Mesenchymal stem cell (in vitro differentiated cells and primary cell): ENCODE measurements around the gene HACE1.
"Not testable (repeated sequence)": the region's sequence is repeated elsewhere in the genome, so short reads cannot be mapped to it uniquely, and the experiment has no call there.

Experiments used
- DNase-seq: peaks from one replicate; pipeline ENCODE4 v3.0.0-alpha.2; 2013
- H2AFZ ChIP-seq: one replicate; pipeline ENCODE4 v1.6.1; 2013; ENCODE audit warnings: low read depth, mild to moderate bottlenecking, control low read depth, inconsistent platforms, low read length, moderate library complexity
- H2AK5ac ChIP-seq: 2 replicates; pipeline ENCODE4 v1.6.1; 2013; ENCODE audit warnings: low read length, moderate library complexity, mild to moderate bottlenecking, inconsistent platforms; ENCODE audit not compliant: severe bottlenecking
- H2BK120ac ChIP-seq: one replicate; pipeline ENCODE4 v1.6.1; 2013; ENCODE audit warnings: low read depth, mild to moderate bottlenecking, inconsistent platforms, low read length, moderate library complexity
- H2BK12ac ChIP-seq, 2 experiments: one replicate each; pipeline ENCODE4 v1.6.1; 2013; ENCODE audit warnings: inconsistent platforms in 2 of 2, low read length in 2 of 2, mild to moderate bottlenecking in 2 of 2, moderate library complexity in 2 of 2, control low read depth in 1 of 2
- H2BK15ac ChIP-seq: one replicate; pipeline ENCODE4 v1.6.1; 2013; ENCODE audit warnings: mild to moderate bottlenecking, low read depth, inconsistent platforms; ENCODE audit not compliant: poor library complexity, severe bottlenecking
- H2BK5ac ChIP-seq: 2 replicates; pipeline ENCODE4 v1.6.1; 2013; ENCODE audit warnings: low read depth, mild to moderate bottlenecking, low read length, control low read depth, inconsistent platforms; ENCODE audit not compliant: poor library complexity, severe bottlenecking
- H3K14ac ChIP-seq, 2 experiments: one replicate each; pipeline ENCODE4 v1.6.1; 2013; ENCODE audit warnings: inconsistent platforms in 2 of 2, low read length in 2 of 2, control low read depth in 1 of 2, mild to moderate bottlenecking in 1 of 2, moderate library complexity in 1 of 2
- H3K18ac ChIP-seq, 2 experiments: one replicate each; pipeline ENCODE4 v1.6.1; 2013; ENCODE audit warnings: inconsistent platforms in 2 of 2, low read length in 2 of 2, control low read depth in 1 of 2, low read depth in 1 of 2, mild to moderate bottlenecking in 1 of 2
- H3K23ac ChIP-seq, 2 experiments: one replicate each; pipeline ENCODE4 v1.6.1; 2013; ENCODE audit warnings: inconsistent platforms in 2 of 2, low read length in 2 of 2, mild to moderate bottlenecking in 2 of 2, moderate library complexity in 2 of 2, control low read depth in 1 of 2
- H3K27ac ChIP-seq: 2 replicates; pipeline ENCODE4 v1.5.1; 2013; ENCODE audit warnings: mild to moderate bottlenecking, moderate library complexity, low read length, control low read depth, inconsistent platforms; ENCODE audit not compliant: poor library complexity, severe bottlenecking
- H3K27me3 ChIP-seq, 2 experiments: 2 replicates each; pipeline versions ENCODE4 v1.6.1 to v1.7.0; 2013; ENCODE audit warnings: low read length in 2 of 2, mild to moderate bottlenecking in 2 of 2, moderate library complexity in 2 of 2, control low read depth in 1 of 2, inconsistent platforms in 1 of 2; ENCODE audit not compliant: control insufficient read depth in 1 of 2, insufficient read depth in 1 of 2
- H3K36me3 ChIP-seq, 2 experiments: 2 replicates each; pipeline versions ENCODE4 v1.6.1 to v1.7.0; 2013; ENCODE audit warnings: low read length in 2 of 2, control low read depth in 1 of 2, inconsistent platforms in 1 of 2, low read depth in 1 of 2, mild to moderate bottlenecking in 1 of 2; ENCODE audit not compliant: insufficient read depth in 2 of 2, control insufficient read depth in 1 of 2
- H3K4ac ChIP-seq, 2 experiments: one replicate each; pipeline ENCODE4 v1.6.1; 2013; ENCODE audit warnings: inconsistent platforms in 2 of 2, low read length in 2 of 2, mild to moderate bottlenecking in 2 of 2, moderate library complexity in 2 of 2, control low read depth in 1 of 2, low read depth in 1 of 2
- H3K4me1 ChIP-seq: 2 replicates; pipeline ENCODE4 v1.6.1; 2013; ENCODE audit warnings: low read depth, low read length, control low read depth; ENCODE audit not compliant: control insufficient read depth, insufficient read depth
- H3K4me2 ChIP-seq: 2 replicates; pipeline ENCODE4 v1.6.1; 2013; ENCODE audit warnings: low read length, mild to moderate bottlenecking, inconsistent platforms; ENCODE audit not compliant: poor library complexity, severe bottlenecking
- H3K4me3 ChIP-seq, 2 experiments: 2 replicates each; pipeline versions ENCODE4 v1.5.1 to v1.7.0; 2013; ENCODE audit warnings: low read length in 2 of 2, mild to moderate bottlenecking in 2 of 2, control low read depth in 1 of 2, low read depth in 1 of 2; ENCODE audit not compliant: insufficient read depth in 1 of 2
- H3K79me1 ChIP-seq: replicated peaks from 2 replicates; pipeline ENCODE4 v1.6.1; 2013; ENCODE audit warnings: mild to moderate bottlenecking, control low read depth, low read length, inconsistent platforms; ENCODE audit not compliant: poor library complexity, severe bottlenecking
- H3K9ac ChIP-seq: 2 replicates; pipeline ENCODE4 v1.7.0; 2013; ENCODE audit warnings: mild to moderate bottlenecking, low read length, moderate library complexity
- H3K9me3 ChIP-seq: 2 replicates; pipeline ENCODE4 v1.7.0; 2013; ENCODE audit warnings: mild to moderate bottlenecking, low read length; ENCODE audit not compliant: control insufficient read depth
- H4K8ac ChIP-seq: one replicate; pipeline ENCODE4 v1.6.1; 2013; ENCODE audit warnings: inconsistent platforms, mild to moderate bottlenecking, low read length, moderate library complexity
- H4K91ac ChIP-seq: one replicate; pipeline ENCODE4 v1.6.1; 2013; ENCODE audit warnings: mild to moderate bottlenecking, low read length, inconsistent platforms
- WGBS: methylation state at CpG from one replicate; pipeline ENCODE4 v1.1.7; 2013; ENCODE audit warnings: mixed read lengths; 5-methylcytosine and 5-hydroxymethylcytosine counted together

HACE1 gene

DNA sequence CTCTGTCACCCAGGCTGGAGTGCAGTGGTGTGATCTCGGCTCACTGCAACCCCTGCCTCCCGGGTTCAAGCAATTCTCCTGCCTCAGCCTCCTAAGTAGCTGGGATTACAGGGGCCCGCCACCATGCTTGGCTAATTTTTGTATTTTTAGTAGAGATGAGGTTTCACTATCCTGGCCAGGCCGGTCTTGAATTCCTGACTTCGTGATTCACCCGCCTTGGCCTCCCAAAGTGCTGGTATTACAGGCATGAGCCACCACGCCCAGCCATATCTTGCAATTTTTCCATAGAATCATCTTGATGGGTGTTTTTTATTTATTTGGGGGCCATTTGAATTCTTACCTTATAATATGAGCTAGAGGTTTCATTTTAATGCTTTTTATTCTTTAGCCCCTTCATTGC lies 39.2 kb upstream of the HACE1 start:
- not testable (repeated sequence) for H2BK15ac ChIP-seq, H3K4me2 ChIP-seq, H3K27me3 ChIP-seq, H2AK5ac ChIP-seq, H3K36me3 ChIP-seq, H2BK120ac ChIP-seq, H3K18ac ChIP-seq, H2AFZ ChIP-seq, H2BK12ac ChIP-seq, H3K79me1 ChIP-seq, H4K8ac ChIP-seq, H3K4ac ChIP-seq, H2BK5ac ChIP-seq, H3K23ac ChIP-seq, H4K91ac ChIP-seq, H3K4me3 ChIP-seq, H3K4me1 ChIP-seq, H3K27ac ChIP-seq, H3K14ac ChIP-seq, H3K9ac ChIP-seq, DNase-seq, H3K9me3 ChIP-seq
- 93% methylated on average over 5 of the region's 7 CpGs for WGBS

DNA sequence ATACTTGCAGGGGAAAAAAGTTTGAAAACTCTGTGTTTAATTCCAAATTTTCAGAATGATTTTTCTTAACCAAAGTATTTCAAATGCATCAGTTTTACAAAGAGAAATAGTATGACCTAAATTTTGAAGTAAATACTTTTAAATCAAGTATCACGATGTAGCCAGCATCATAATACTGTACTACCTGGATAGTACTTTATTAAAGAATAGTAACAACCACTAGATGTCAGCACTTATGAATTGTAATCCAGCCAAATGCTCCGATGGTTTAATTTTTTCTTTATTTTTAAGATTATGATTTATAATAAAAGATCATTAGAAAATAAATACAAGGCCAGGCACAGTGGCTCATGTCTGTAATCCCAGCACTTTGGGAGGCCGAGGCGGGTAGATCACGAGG lies 37.2 kb upstream of the HACE1 start:
- Histone ChIP-seq H3K27me3 (no peaks in the 10 kb centered on the region), H4K8ac (no peak overlapping the region), H2AFZ (no peak overlapping the region), H2AK5ac (no peak overlapping the region), H3K36me3 (no peaks in the 10 kb centered on the region), H3K23ac (no peak overlapping the region), H3K4ac (no peak overlapping the region), H3K27ac (no peak overlapping the region), H3K4me2 (no peak overlapping the region), H4K91ac (no peak overlapping the region), H3K4me1 (no peaks in the 10 kb centered on the region), H3K9me3 (peaks cover 5% of the 10 kb centered on the region), H3K9ac (no peak overlapping the region), H2BK120ac (no peak overlapping the region), H2BK12ac (no peak overlapping the region), H2BK5ac (no peak overlapping the region), H3K14ac (no peak overlapping the region), H2BK15ac (no peak overlapping the region), H3K4me3 (no peak overlapping the region), H3K18ac (no peak overlapping the region), H3K79me1 (no peaks in the 10 kb centered on the region)
- no peak for DNase-seq
- 98% methylated on average over 3 of the region's 5 CpGs for WGBS

DNA sequence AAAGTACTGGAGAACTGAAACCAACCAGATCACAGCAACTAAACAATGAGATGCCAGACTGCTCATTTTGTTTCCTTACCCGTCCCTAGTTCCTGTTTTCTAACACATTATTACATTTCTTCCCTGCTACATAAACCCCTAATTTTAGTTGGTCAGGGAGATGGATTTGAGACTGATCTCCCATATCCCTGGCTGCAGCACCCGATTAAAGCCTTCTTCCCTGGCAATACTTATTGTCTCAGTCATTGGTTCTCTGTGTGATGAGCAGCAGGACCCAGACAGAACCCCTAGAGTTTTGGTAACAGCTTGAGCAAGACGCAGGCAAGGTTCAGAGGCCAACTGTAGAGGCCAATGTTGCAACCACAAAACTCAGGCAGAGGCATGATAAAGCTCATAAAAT lies 28.3 kb upstream of the HACE1 start:
- no peak overlapping the region for H4K8ac ChIP-seq

DNA sequence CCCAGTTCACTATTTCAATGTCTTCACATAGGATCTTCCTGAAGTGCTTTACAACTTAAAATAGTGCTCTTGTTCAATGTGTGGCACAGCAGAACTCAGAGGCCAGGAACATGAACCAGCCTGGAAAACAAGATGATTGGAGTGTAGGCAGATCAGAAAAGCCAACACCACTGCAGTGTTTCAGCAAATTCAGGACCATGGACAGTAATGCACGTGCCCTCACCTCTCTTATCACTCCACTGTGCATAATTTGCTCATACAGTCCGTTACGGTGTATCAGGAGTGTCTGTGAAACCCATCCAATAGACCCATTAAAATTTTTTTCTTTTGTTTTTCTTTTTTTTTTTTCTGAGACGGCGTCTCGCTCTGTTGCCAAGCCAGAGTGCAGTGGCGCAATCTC lies 27.6 kb upstream of the HACE1 start:
- Histone ChIP-seq H2AFZ (no peak overlapping the region), H3K36me3 (no peaks in the 10 kb centered on the region), H3K4me1 (no peaks in the 10 kb centered on the region), H2BK12ac (no peak overlapping the region), H3K4me2 (no peak overlapping the region), H2BK5ac (no peak overlapping the region), H3K27ac (no peak overlapping the region), H3K27me3 (no peaks in the 10 kb centered on the region), H3K9me3 (peaks cover 9% of the 10 kb centered on the region), H3K18ac (no peak overlapping the region), H2BK15ac (no peak overlapping the region), H3K14ac (no peak overlapping the region), H4K91ac (no peak overlapping the region), H2AK5ac (no peak overlapping the region), H3K4me3 (no peak overlapping the region), H3K9ac (no peak overlapping the region), H2BK120ac (no peak overlapping the region), H3K23ac (no peak overlapping the region), H4K8ac (no peak overlapping the region), H3K79me1 (no peaks in the 10 kb centered on the region), H3K4ac (no peak overlapping the region)
- DNase-seq = peak; percentile 50
- 75% methylated on average over 7 of the region's 7 CpGs for WGBS

More for the DNA sequence above, 28.3 kb upstream of the HACE1 start:
- Histone ChIP-seq H3K9ac (no peak overlapping the region), H2BK5ac (no peak overlapping the region), H3K4ac (no peak overlapping the region), H3K4me3 (no peak overlapping the region), H3K14ac (no peak overlapping the region), H2BK120ac (no peak overlapping the region), H3K36me3 (no peaks in the 10 kb centered on the region), H3K23ac (no peak overlapping the region), H3K4me2 (no peak overlapping the region), H3K18ac (no peak overlapping the region), H3K27ac (no peak overlapping the region), H3K27me3 (no peaks in the 10 kb centered on the region), H3K79me1 (no peaks in the 10 kb centered on the region), H2BK15ac (no peak overlapping the region), H3K4me1 (no peaks in the 10 kb centered on the region), H2AFZ (no peak overlapping the region), H2AK5ac (no peak overlapping the region), H3K9me3 (peaks cover 9% of the 10 kb centered on the region), H4K91ac (no peak overlapping the region), H2BK12ac (no peak overlapping the region)
- no peak for DNase-seq
- 63% methylated on average over 3 of the region's 3 CpGs for WGBS
